Left ventricle myocardium superior (tissue), 1 donor: Measurements from ENCODE around the gene DYNC1H1. TPM values are rescaled to one million over a fixed set of nuclear protein-coding genes. Genes with fewer than 3 reads are reported as not detected.
"Not testable (repeated sequence)": the region's sequence is repeated elsewhere in the genome, so short reads cannot be mapped to it uniquely, and the experiment has no call there.

ENCODE experiments used
- ATAC-seq: fragments of 200-7000 bp; cut with Tn5 transposase; one replicate; pipeline ENCODE4 v1.9.1; 2020; ENCODE audit warnings: mild to moderate bottlenecking, moderate library complexity
- DNase-seq: peaks from one replicate; pipeline ENCODE4 v3.0.0-alpha.2; 2020
- intact Hi-C: fragments of 100-400 bp; cut with micrococcal nuclease; formaldehyde crosslinking; loops from one replicate; pipeline ENCODE4 v1.11.0; 2022
- total RNA-seq: library from RNA; stranded (reverse); fragmentation: NEBNext Ultra II Directional; extraction: Animal tissue kit (Norgen Biotek cat#: 25700); gene quantifications from one replicate; pipeline ENCODE4 v1.2.1, GENCODE V29; 2021
- donor health status: DM: no; HTN: yes; CAD: no; lungs with severe emphysema.

The DYNC1H1 gene
- total RNA-seq, 1 donor from 2014 or later: 387 TPM

DNA sequence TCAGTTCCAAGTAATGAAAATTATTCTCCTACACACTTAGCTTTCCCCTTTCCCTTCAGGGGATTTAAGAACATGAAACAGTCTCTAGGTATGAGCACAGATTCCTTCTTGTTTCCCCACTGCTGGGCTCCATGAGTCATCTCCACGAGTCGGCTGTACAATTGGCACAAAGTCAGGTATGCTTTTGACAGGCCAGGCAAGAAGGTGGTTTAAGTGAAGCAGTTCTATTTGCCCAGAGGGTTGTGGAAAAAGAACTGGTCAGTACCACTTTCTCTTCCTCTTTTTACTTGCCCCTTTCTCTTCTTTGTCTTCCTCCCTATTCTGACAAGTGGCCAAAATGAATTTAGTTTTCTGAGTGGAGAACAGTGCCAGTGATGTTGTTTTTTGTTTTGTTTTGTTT lies 16.3 kb downstream of the DYNC1H1 start:
- ATAC-seq: peak; percentile 94
- intact Hi-C loops: no loop called here
- no peak for DNase-seq

DNA sequence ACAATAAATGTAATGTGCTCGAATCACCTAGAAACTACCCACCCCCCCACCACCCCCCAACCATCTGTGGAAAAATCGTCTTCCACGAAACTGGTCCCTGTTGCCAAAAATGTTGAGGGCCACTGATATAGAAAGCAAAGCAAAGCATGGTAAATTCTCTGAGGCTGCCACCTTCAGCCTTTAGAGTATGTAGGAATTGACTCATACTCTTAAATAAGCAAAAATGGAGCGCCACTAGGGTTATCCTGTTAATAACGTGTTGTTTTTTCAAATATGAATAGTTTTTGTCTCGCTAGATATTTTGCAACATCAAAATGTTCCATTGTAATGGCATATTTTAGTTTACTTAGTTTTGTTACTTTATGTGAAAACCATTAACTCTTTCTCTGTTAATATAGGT lies 18.2 kb downstream of the DYNC1H1 start:
- ATAC-seq: no peak
- intact Hi-C loops: no loop called here
- DNase-seq: no peak

DNA sequence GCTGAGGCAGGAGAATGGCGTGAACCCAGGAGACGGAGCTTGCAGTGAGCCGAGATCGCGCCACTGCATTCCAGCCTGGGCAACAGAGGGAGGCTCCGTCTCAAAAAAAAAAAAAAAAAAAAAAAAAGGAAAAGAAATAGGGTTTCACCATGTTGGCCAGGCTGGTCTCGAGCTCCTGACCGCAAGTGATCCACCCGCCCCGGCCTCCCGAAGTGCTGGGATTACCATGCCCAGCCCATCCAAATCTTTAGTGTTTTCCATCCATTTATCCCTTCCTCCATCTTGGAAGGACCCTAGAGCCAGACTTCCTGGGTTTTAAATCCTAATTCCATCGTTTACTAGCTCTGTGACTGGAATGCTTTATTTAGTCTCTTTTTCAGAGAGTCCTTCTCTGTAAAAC lies 20.5 kb downstream of the DYNC1H1 start:
- DNase-seq, ATAC-seq, intact Hi-C loops: not testable (repeated sequence)

DNA sequence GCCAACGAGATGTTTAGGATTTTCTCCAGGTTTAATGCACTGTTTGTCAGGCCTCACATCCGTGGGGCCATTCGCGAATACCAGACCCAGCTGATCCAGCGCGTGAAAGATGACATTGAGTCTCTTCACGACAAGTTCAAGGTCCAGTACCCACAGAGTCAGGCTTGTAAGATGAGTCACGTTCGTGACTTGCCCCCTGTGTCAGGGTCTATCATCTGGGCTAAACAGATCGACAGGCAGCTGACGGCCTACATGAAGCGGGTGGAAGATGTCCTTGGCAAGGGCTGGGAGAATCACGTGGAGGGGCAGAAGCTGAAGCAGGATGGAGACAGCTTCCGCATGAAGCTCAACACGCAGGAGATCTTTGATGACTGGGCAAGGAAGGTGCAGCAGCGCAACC lies 21.6 kb downstream of the DYNC1H1 start:
- ATAC-seq (no peak), DNase-seq (no peak)
- intact Hi-C loops: no loop called here

- intact Hi-C loops: no loop called here
- ATAC-seq (no peak), DNase-seq (no peak)
Observed at GRCh38 chr14:101986953-101987352, 22.6 kb downstream of the DYNC1H1 start.

DNA sequence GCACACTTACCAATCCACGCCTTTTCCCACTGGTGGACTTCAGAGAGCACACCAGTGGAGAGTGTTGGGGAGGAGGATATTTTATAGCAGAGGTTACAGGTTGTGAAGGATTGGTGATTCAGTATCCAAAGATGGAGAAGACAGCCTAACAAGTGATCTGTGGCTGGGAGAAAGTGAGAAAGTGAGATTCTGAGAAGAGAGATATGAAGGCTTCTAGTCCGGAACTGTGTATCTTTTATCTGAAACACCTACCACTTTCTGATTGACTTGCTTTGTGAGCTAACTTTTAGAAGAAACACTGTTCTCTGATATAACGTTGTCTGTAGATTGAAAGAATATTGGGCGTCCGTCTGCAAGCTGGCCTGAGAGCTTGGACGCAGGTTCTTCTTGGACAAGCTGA lies 24.0 kb downstream of the DYNC1H1 start:
- ATAC-seq: no peak
- DNase-seq: no peak
- intact Hi-C loops: no loop called here

DNA sequence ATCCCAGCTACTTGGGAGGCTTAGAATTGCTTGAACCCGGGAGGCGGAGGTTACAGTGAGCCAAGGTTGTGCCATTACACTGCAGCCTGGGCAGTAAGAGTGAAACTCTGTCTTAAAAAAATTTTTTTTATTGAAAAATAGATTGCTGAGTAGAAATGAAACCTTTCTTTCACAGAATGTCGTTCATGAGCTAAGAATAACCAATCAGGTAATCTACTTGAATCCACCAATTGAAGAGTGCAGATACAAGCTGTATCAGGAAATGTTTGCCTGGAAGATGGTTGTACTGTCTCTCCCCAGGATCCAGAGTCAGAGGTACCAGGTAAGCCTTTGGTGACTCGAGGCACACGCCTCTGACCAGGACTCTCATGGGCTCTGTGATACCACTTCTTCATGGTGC lies 27.0 kb downstream of the DYNC1H1 start:
- ATAC-seq (no peak), DNase-seq (no peak)
- intact Hi-C loops: no loop called here

DNA sequence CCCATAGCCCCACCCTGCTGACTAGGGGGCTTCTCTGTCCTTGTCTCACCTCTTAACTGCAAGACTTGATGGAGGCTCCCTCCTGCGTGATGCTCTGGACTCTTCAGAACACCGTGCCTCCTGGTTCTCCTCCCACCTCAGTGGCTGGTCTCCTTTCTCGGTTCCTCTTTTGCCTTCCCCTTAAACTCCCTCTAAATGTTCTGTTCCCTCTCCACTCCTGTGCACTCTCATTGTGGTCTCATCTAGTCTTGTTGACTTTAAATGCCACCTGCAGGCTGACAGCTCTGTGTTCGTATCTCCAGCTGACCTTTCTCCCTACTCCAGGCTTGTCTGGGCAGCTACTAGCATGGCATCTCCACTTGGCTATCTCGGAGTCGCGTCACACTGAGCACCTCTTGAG lies 28.3 kb downstream of the DYNC1H1 start:
- DNase-seq (no peak), ATAC-seq (peak; percentile 64)
- intact Hi-C loops: no loop called here

GRCh38 chr14:101997429-101998336 lies 33.3 kb downstream of the DYNC1H1 start:
- ATAC-seq (no peak), DNase-seq (no peak)
- intact Hi-C loops: no loop called here

DNA sequence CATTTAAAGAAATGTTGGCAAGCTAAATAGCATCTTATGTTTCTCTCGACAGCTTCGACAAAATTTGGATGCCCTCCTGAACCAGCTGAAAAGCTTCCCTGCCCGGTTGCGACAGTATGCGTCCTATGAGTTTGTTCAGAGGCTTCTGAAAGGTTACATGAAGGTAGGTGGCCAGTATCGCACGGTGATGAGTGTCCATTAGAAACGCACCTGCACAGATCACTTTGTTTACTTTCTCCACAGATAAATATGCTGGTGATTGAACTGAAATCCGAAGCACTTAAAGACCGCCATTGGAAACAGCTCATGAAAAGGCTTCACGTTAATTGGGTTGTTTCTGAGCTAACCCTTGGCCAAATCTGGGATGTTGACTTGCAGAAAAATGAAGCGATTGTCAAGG lies 36.5 kb downstream of the DYNC1H1 start:
- intact Hi-C loops: no loop called here
- ATAC-seq (no peak), DNase-seq (no peak)

DNA sequence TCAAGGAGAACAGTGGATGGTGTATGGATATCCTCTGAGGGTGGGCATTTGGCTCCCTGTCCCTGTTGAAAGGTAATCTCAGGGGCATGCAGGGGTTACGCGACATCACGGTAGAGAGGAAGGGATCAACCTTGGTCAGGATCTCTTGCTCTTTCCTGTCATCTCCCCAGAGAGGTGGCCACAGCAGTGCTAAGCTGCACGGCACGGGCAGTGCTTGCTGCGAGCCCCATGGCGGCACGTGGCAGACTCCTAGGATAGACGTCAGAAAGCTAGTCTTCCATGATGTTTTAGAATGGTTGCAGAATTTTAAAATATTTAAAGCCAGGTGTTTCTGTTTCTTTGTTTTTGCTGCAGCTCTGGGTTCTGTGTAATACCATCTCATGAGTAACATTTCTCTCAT lies 41.0 kb downstream of the DYNC1H1 start:
- no peak for ATAC-seq
- no peak for DNase-seq

GRCh38 chr14:102007916-102008418 lies 43.6 kb downstream of the DYNC1H1 start:
- DNase-seq: no peak
- intact Hi-C loops: no loop called here
- ATAC-seq: no peak

More for the DNA sequence above, 41.0 kb downstream of the DYNC1H1 start:
- intact Hi-C loops: no loop called here

DNA sequence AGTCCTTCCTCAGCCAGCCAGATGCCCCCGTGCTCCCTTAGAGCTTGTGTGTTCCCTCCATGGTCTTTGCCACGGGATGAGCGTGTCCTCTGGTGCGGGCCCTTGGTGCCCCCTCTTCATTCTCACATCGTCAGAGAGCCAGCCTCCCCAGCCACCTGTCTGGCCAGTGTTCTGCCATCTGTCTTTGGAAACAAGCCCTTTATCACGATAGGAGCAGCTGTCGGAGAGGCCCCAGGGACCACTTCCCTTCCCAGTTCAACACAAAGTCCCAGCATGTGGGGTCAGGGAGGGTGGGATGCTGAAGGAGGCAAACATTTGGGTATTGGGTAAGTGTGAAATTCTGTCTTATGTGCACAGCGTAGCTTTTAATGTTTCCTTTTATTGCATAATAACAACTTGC lies 44.5 kb downstream of the DYNC1H1 start:
- no peak for DNase-seq
- no peak for ATAC-seq
- intact Hi-C loops: no loop called here

DNA sequence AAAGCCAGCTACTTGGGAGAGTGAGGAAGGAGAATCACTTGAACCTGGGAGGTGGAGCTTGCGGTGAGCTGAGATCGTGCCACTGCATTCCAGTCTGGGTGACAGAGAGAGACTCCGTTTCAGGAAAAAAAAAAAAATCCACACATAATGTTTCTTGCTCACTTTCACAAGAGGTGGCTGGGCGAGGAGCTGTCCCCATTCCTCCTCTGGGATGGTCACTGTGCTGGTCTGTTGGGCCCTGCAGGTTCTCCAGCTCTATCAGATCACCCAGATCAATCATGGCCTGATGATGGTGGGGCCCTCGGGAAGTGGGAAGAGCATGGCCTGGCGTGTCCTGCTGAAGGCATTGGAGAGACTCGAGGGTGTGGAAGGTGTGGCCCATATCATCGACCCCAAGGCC lies 47.3 kb downstream of the DYNC1H1 start:
- intact Hi-C loops: no loop called here
- DNase-seq: no peak

DNA sequence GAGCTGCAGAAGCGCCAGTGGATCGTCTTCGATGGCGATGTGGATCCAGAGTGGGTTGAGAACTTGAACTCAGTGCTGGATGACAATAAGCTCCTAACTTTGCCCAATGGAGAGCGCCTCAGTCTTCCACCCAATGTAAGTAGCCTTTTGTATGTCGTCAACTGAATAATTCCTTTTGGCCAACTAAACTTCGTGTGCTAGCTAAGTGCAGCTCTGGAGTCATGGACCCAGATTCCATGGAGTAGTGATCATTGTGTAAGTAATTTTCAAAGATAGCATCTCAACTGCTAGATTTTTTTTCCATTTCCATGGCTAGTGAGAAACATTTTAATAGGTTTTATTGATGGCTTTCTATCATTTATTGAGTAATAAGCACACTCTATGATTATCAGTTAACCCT lies 48.0 kb downstream of the DYNC1H1 start:
- ATAC-seq (no peak), DNase-seq (no peak)
- intact Hi-C loops: no loop called here

More for the DNA sequence above, 47.3 kb downstream of the DYNC1H1 start:
- ATAC-seq: no peak

DNA sequence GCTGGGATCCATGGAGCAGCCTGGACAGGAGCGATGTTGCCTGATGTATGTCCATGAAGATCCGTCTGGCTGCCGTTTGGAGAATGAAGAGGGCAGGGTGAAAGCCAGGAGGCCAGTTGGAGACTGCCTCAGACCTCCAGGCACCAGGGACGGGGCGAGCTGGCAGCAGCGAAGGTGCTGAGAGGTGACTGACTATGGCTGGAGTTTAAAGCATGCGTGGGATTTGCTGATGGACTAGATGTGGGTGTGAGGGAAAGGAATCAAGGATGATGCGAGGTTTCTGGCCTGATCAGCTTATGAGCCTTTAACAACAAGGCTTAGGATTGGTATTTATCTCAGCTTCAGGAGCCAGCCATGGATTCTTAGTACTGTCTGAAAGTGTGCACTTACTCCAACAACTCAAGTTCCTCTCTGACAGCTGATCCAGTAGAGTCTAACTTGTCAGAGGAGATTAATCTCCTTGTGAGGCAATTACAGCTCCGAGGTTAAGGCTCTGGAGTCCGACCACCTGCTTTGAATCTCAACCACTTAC lies 49.4 kb downstream of the DYNC1H1 start:
- DNase-seq (no peak), ATAC-seq (no peak)
- intact Hi-C loops: no loop called here

GRCh38 chr14:102015045-102015685 lies 50.8 kb downstream of the DYNC1H1 start:
- intact Hi-C loops: no loop called here
- no peak for DNase-seq
- no peak for ATAC-seq

DNA sequence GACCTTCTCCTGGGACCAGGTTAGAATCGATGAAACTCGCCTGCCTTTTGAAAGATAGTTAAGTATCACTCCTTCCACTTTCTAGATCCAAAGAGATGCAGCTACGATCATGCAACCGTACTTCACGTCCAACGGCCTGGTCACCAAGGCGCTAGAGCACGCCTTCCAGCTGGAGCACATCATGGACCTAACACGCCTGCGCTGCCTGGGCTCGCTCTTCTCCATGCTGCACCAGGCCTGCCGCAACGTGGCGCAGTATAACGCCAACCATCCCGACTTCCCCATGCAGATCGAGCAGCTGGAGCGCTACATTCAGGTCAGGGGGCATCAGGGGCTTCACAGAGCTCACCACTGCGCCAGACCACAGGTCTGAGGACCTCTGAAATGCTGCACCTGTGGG lies 51.4 kb downstream of the DYNC1H1 start:
- intact Hi-C loops: no loop called here
- no peak for ATAC-seq
- no peak for DNase-seq

DNA sequence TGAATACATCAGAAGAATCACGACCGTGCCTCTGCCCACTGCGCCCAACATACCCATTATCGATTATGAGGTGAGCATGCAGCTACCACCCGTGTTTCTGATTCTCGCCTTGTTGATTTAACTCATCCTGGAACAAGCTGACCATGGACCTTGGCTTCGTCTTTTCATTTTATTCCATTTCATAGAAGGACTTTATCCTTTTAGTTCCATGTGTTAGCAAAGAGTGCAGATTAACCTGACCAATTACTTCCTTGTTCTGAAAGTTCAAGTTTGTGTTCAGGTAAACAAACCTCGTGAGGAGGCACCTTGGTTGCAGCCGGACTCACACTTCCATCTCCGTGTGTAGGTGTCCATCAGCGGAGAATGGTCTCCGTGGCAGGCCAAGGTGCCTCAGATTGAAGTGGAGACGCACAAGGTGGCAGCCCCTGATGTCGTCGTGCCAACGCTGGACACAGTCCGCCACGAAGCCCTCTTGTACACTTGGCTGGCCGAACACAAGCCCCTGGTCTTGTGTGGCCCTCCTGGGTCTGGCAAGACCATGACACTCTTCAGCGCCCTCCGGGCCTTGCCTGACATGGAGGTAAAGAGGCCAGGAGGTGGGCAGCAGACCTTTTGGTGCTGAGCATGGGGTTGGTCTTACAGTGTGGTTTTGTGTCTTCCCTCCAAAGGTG lies 52.2 kb downstream of the DYNC1H1 start:
- intact Hi-C loops: no loop called here
- ATAC-seq (no peak), DNase-seq (no peak)

DNA sequence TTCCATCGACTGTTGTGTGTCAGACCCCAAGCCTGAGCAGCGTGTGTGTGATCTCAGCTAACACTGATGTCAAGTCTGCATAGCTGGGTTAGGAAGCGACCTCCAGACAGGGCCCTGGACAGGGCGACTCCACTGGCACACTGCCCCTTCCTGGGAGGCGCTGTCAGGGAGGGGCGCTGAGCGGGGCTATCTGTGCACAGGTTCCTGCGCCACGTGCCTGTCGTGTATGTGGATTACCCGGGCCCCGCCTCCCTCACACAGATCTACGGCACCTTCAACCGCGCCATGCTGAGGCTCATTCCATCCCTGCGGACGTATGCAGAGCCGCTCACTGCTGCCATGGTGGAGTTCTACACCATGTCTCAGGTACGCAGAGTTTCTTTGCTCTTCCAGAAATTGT lies 53.9 kb downstream of the DYNC1H1 start:
- DNase-seq (no peak), ATAC-seq (peak; percentile 24)
- intact Hi-C loops: no loop called here
